Colonic mucosa (tissue), 4 donors: ENCODE data around the gene AANAT. TPM values are rescaled to one million over a fixed set of nuclear protein-coding genes. Genes with fewer than 3 reads are reported as not detected.

ENCODE experiments used
- DNase-seq: peaks from one replicate; pipeline ENCODE4 v3.0.0-alpha.2; 2020
- H3K27ac ChIP-seq: fragments of 200-600 bp; one replicate; pipeline ENCODE4 v1.8.0; 2021
- H3K27me3 ChIP-seq: fragments of 200-600 bp; one replicate; pipeline ENCODE4 v1.8.0; 2021
- H3K36me3 ChIP-seq: fragments of 200-600 bp; one replicate; pipeline ENCODE4 v1.8.0; 2021
- H3K4me1 ChIP-seq: fragments of 200-600 bp; one replicate; pipeline ENCODE4 v1.8.0; 2021; ENCODE audit warnings: mild to moderate bottlenecking
- H3K4me3 ChIP-seq: fragments of 200-600 bp; one replicate; pipeline ENCODE4 v1.8.0; 2021
- H3K9ac ChIP-seq, 2 donors: one replicate each; pipeline ENCODE4 v1.7.0; 2013; ENCODE audit warnings: control low read depth in 2 of 2, low read depth in 2 of 2, low read length in 2 of 2
- H3K9me3 ChIP-seq: fragments of 200-600 bp; one replicate; pipeline ENCODE4 v1.8.0; 2021
- CTCF ChIP-seq: fragments of 200-600 bp; IDR thresholded peaks from one replicate; pipeline ENCODE4 v1.8.0; 2022; ENCODE audit warnings: antibody characterized with exemption, mild to moderate bottlenecking
- intact Hi-C: fragments of 100-400 bp; cut with DNase I; formaldehyde crosslinking; loops from one replicate; pipeline ENCODE4 v1.14.1; 2022
- total RNA-seq, 2 donors: library from RNA; stranded (reverse); fragmentation: NEBNext Ultra II Directional in 1 of 2; extraction: Animal tissue kit (Norgen Biotek cat#: 25700) in 1 of 2; gene quantifications; one replicate each; pipeline ENCODE4 v1.2.1, GENCODE V29; 2021
- donor health status: healthy.
- donor health status: DM: no; HTN: no; CAD: no.
- donor health status: DM: no; HTN: no; CAD: no.

The AANAT gene
- total RNA-seq, 2 donors from 2014 or later, result not detected

- Histone ChIP-seq H3K9me3 (no peaks in the 10 kb centered on the region), H3K4me1 (no peaks in the 10 kb centered on the region), H3K36me3 (no peaks in the 10 kb centered on the region), H3K27me3 (no peaks in the 10 kb centered on the region), H3K27ac (no peak overlapping the region), H3K4me3 (no peak overlapping the region), H3K9ac (no peak overlapping the region)
- no peak for DNase-seq
- TF ChIP-seq CTCF, result no peak
- intact Hi-C loops, result no loop called here
These were observed 29.7 kb upstream of the AANAT start for GRCh38 chr17:76437467-76438402.

- no peaks in the 10 kb centered on the region for H3K9me3 ChIP-seq
- H3K27me3 ChIP-seq, result no peaks in the 10 kb centered on the region
- H3K4me3 ChIP-seq, result no peak overlapping the region
- no peak overlapping the region for H3K27ac ChIP-seq
- no peaks in the 10 kb centered on the region for H3K4me1 ChIP-seq
- H3K36me3 ChIP-seq, result no peaks in the 10 kb centered on the region
- no peak for TF ChIP-seq CTCF
- DNase-seq, result no peak
- intact Hi-C loops, result no loop called here
- H3K9ac ChIP-seq, result no peak overlapping the region
These were observed 28.5 kb upstream of the AANAT start for GRCh38 chr17:76438906-76439305.

- Histone ChIP-seq H3K4me1 (no peaks in the 10 kb centered on the region), H3K27ac (no peak overlapping the region), H3K9me3 (no peaks in the 10 kb centered on the region), H3K36me3 (no peaks in the 10 kb centered on the region), H3K27me3 (no peaks in the 10 kb centered on the region), H3K4me3 (no peak overlapping the region), H3K9ac (no peak overlapping the region)
- no peak for TF ChIP-seq CTCF
- no peak for DNase-seq
- intact Hi-C loops, result no loop called here
These were observed 28.0 kb upstream of the AANAT start for GRCh38 chr17:76439314-76439928.

- no peak overlapping the region for H3K4me3 ChIP-seq
- H3K36me3 ChIP-seq, result no peaks in the 10 kb centered on the region
- H3K9ac ChIP-seq, result no peak overlapping the region
- intact Hi-C loops, result no loop called here
- no peaks in the 10 kb centered on the region for H3K27me3 ChIP-seq
- TF ChIP-seq CTCF, result no peak
- no peaks in the 10 kb centered on the region for H3K9me3 ChIP-seq
- no peak overlapping the region for H3K27ac ChIP-seq
- H3K4me1 ChIP-seq, result no peaks in the 10 kb centered on the region
- DNase-seq, result no peak
These were observed 26.5 kb upstream of the AANAT start for GRCh38 chr17:76440751-76441362.

GRCh38 chr17:76441686-76442340 lies 25.6 kb upstream of the AANAT start:
- Histone ChIP-seq H3K4me1 (no peaks in the 10 kb centered on the region), H3K4me3 (no peak overlapping the region), H3K27me3 (no peaks in the 10 kb centered on the region), H3K9me3 (no peaks in the 10 kb centered on the region), H3K36me3 (no peaks in the 10 kb centered on the region), H3K27ac (no peak overlapping the region), H3K9ac (no peak overlapping the region)
- no peak for TF ChIP-seq CTCF
- no peak for DNase-seq
- intact Hi-C loops, result no loop called here
